Kidney epithelial cell (primary cell): ENCODE measurements around the gene N4BP2L2. TPM values are rescaled to one million over a fixed set of nuclear protein-coding genes. Genes with fewer than 3 reads are reported as not detected.
A peak's percentile ranks its signal among the peaks of the same experiment; 100 is the strongest.

Experiments used
- DNase-seq: peaks from one replicate; pipeline ENCODE4 v3.0.0-alpha.2; 2010; ENCODE audit warnings: low read depth
- H3K27me3 ChIP-seq: 2 replicates; pipeline ENCODE4 v1.6.0; 2011; ENCODE audit warnings: low read length; ENCODE audit not compliant: control insufficient read depth, insufficient read depth
- H3K36me3 ChIP-seq: 2 replicates; pipeline ENCODE4 v1.5.1; 2011; ENCODE audit warnings: low read length; ENCODE audit not compliant: control insufficient read depth, insufficient read depth
- H3K4me3 ChIP-seq: 2 replicates; pipeline ENCODE4 v1.5.1; 2011; ENCODE audit warnings: low read depth, mild to moderate bottlenecking, control low read depth, low read length
- total RNA-seq: library from RNA; depleted of rRNA; stranded (reverse); fragments of >200 nt; gene quantifications from 2 replicates; pipeline ENCODE4 v1.2.3, GENCODE V29; 2015
- TF ChIP-seq, protein P1 (sequence below): IDR thresholded peaks from 2 replicates; pipeline ENCODE4 v1.5.1; 2011; ENCODE audit warnings: mild to moderate bottlenecking, moderate library complexity, low read length, control low read depth, inconsistent platforms; ENCODE audit not compliant: insufficient read depth, poor library complexity, severe bottlenecking

N4BP2L2 gene
- total RNA-seq, 1 donor from 2014 or later = 64.1 TPM

GRCh38 chr13:32426191-32426989 lies 112.2 kb downstream of the N4BP2L2 start:
- DNase-seq = no peak
- Histone ChIP-seq H3K36me3 (no peaks in the 10 kb centered on the region), H3K27me3 (no peaks in the 10 kb centered on the region), H3K4me3 (peak overlapping the region; percentile 62)
- TF ChIP-seq, protein P1, sequence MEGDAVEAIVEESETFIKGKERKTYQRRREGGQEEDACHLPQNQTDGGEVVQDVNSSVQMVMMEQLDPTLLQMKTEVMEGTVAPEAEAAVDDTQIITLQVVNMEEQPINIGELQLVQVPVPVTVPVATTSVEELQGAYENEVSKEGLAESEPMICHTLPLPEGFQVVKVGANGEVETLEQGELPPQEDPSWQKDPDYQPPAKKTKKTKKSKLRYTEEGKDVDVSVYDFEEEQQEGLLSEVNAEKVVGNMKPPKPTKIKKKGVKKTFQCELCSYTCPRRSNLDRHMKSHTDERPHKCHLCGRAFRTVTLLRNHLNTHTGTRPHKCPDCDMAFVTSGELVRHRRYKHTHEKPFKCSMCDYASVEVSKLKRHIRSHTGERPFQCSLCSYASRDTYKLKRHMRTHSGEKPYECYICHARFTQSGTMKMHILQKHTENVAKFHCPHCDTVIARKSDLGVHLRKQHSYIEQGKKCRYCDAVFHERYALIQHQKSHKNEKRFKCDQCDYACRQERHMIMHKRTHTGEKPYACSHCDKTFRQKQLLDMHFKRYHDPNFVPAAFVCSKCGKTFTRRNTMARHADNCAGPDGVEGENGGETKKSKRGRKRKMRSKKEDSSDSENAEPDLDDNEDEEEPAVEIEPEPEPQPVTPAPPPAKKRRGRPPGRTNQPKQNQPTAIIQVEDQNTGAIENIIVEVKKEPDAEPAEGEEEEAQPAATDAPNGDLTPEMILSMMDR = no peak

DNA sequence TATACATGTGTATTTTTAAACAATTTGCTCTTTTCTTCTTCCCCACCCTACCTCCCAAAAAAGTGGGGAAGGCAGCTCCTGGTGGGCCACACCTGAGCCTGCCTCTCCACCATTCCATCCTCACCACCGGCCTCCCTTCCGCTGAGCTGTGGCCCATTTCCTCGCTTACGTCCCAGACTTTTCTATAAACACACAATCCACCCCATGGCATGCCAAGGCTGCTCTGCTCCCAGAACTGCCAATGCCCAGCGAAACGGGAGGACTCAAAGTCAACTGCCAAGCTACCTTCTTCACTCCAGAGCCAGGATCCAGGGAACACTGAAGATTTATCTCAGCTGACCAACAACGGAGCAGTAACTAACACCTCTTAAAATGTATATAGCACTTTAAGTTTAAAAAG lies 113.4 kb downstream of the N4BP2L2 start:
- H3K4me3 ChIP-seq = no peak overlapping the region
- no peak for DNase-seq
- TF ChIP-seq, protein P1 = no peak
- H3K27me3 ChIP-seq = no peaks in the 10 kb centered on the region
- H3K36me3 ChIP-seq = no peaks in the 10 kb centered on the region

- H3K36me3 ChIP-seq = peaks cover 2% of the 10 kb centered on the region
- TF ChIP-seq, protein P1 = no peak
- no peak for DNase-seq
- H3K27me3 ChIP-seq = no peaks in the 10 kb centered on the region
- H3K4me3 ChIP-seq = no peak overlapping the region
Measured at GRCh38 chr13:32423592-32423991, 115.0 kb downstream of the N4BP2L2 start.

DNA sequence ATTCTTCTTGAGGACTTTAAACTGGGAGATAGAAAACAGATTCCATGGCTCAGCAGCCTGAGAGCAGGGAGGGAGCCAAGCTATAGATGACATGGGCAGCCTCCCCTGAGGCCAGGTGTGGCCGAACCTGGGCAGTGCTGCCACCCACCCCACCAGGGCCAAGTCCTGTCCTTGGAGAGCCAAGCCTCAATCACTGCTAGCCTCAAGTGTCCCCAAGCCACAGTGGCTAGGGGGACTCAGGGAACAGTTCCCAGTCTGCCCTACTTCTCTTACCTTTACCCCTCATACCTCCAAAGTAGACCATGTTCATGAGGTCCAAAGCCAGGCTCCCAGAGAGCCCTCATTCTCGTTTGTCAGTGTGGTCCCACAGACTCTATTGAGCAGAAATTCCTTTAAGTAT lies 118.7 kb downstream of the N4BP2L2 start:
- DNase-seq = no peak
- Histone ChIP-seq H3K27me3 (no peaks in the 10 kb centered on the region), H3K36me3 (peaks cover 2% of the 10 kb centered on the region), H3K4me3 (no peak overlapping the region)
- TF ChIP-seq, protein P1 = no peak

GRCh38 chr13:32417995-32418394 lies 120.6 kb downstream of the N4BP2L2 start:
- TF ChIP-seq, protein P1 = no peak
- H3K27me3 ChIP-seq = no peaks in the 10 kb centered on the region
- DNase-seq = no peak
- H3K36me3 ChIP-seq = peaks cover 2% of the 10 kb centered on the region
- no peak overlapping the region for H3K4me3 ChIP-seq

DNA sequence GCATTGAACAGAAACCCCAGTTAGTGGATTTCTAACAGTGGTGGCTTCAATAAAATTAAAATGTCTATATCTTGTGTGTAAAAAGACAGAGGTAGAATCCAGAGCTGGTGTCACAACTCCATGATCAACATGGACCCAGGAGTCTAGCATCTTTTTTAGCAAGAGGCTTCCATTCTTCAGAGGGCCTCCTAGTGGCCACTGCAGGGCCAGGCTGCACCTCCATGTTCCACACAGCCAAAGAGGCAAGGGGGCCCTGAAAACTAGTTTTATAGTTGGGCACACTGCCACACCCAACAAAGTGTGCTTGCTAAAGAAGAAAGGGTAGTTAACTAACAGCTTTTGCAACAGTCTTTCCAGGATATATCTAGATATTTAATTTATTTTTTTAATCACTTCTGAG lies 123.6 kb downstream of the N4BP2L2 start:
- peaks cover 2% of the 10 kb centered on the region for H3K36me3 ChIP-seq
- DNase-seq = no peak
- no peak overlapping the region for H3K4me3 ChIP-seq
- TF ChIP-seq, protein P1 = peak; percentile 59
- H3K27me3 ChIP-seq = no peaks in the 10 kb centered on the region
